Measurements from ENCODE around the gene SCN1A.
"Not testable (repeated sequence)": the region's sequence is repeated elsewhere in the genome, so short reads cannot be mapped to it uniquely, and the experiment has no call there.

The SCN1A gene

DNA sequence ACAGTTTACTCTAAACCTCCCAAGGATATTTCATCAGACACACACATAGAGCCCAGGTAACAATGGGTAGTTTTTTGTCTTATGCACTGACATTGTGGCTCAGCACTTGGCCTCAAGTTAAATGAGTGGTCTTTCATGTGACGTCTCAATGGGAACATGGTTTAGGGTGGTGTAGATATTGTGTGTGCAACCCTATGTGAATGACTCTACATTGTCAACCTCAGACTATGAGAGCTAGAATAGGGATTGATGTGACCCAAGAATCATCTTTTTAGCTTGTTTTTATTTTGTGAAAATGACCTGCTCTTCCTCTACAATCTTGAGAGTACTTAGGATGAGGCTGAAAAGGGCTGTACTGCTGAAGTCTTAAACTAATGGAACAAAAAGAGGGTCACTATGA is 86.2 kb downstream of the SCN1A start:
- no peak overlapping the region for H3K4me3 ChIP-seq (ENCODE audit: low read length)
- no peaks in the 10 kb centered on the region for H3K27me3 ChIP-seq (ENCODE audit: insufficient read depth, low read length)
- no peak overlapping the region for H3K27ac ChIP-seq (ENCODE audit: low read depth, low read length)
- no peaks in the 10 kb centered on the region for H3K9me3 ChIP-seq (ENCODE audit: insufficient read depth, low read depth, low read length)
- no peaks in the 10 kb centered on the region for H3K36me3 ChIP-seq (ENCODE audit: insufficient read depth, low read length)
- 86% methylated on average over 1 of the region's 1 CpG for WGBS
- peaks cover 4% of the 10 kb centered on the region; the same call in 1 of the 2 replicates for H3K4me1 ChIP-seq (ENCODE audit: insufficient read depth, low read length)
- H3K9ac ChIP-seq (ENCODE audit: low read depth, low read length) = no peak overlapping the region

DNA sequence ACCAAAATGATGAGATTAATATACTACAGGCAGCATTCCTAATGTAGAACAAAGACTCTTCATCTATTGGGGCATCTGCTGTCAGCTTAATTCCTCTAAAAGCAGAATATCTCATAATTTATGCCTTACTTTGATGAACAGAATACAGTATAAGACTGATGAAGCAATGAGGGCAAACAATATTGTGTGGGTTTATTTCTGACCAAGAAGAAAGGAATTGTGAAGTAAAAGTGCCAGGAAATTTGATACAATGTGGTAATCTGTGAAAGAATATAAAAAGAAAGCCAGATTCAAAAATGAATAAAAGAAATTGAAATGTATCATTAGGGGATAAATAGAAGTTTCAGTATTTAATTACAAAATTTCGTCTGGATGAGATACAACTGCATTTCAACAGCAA is 95.5 kb downstream of the SCN1A start:
- Histone ChIP-seq H3K9ac (ENCODE audit: low read depth, low read length) (no peak overlapping the region), H3K9me3 (ENCODE audit: insufficient read depth, low read depth, low read length) (no peaks in the 10 kb centered on the region), H3K4me1 (ENCODE audit: insufficient read depth, low read length) (peaks cover 5% of the 10 kb centered on the region; the same call in 1 of the 2 replicates), H3K36me3 (ENCODE audit: insufficient read depth, low read length) (no peaks in the 10 kb centered on the region), H3K27me3 (ENCODE audit: insufficient read depth, low read length) (no peaks in the 10 kb centered on the region), H3K27ac (ENCODE audit: low read depth, low read length) (no peak overlapping the region), H3K4me3 (ENCODE audit: low read length) (no peak overlapping the region)
- WGBS = no CpG with 5 or more reads among the region's 1 CpG

DNA sequence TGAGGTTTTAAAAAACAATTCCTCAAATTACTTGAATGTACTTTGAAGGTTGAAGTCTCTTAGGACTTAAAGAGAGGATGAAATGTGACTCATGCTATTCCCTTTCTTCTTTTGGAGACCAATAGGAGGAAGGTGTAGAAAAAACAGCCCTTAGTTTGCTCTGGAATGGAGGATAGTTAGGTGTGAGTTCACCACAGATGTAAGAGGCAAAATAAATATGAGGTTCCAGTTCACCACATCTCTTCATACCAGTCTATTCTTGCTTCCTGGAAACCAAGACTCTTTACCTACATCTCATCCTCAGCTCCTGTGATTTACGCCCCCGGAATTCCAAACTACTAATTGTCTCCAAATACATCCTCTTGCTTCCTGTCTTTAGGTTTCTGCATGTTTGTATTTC is 96.8 kb downstream of the SCN1A start:
- no peak overlapping the region for H3K27ac ChIP-seq (ENCODE audit: low read depth, low read length)
- H3K4me3 ChIP-seq (ENCODE audit: low read length) = no peak overlapping the region
- no peaks in the 10 kb centered on the region for H3K27me3 ChIP-seq (ENCODE audit: insufficient read depth, low read length)
- WGBS = 90% methylated on average over 2 of the region's 2 CpGs
- no peaks in the 10 kb centered on the region for H3K36me3 ChIP-seq (ENCODE audit: insufficient read depth, low read length)
- peaks cover 5% of the 10 kb centered on the region; the same call in 1 of the 2 replicates for H3K4me1 ChIP-seq (ENCODE audit: insufficient read depth, low read length)
- no peak overlapping the region for H3K9ac ChIP-seq (ENCODE audit: low read depth, low read length)
- no peaks in the 10 kb centered on the region for H3K9me3 ChIP-seq (ENCODE audit: insufficient read depth, low read depth, low read length)

DNA sequence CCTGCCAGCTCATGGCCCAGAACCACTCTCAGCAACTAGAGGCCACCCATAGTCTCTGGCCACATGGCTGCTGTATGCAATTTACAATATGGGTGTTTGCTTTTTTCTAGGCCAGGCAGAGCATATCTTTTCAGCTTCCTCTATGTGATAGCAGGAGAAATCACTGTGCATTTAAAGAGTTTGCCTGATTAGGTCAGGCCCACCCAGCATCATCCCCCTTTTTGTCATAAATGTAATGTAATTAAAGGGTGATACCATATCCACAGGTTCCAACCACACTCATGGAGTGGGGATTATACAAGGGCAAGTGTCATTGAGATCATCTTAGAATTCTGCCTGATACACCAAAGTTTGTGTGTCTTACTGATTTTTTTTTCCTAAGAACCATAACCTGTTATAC is 102.5 kb downstream of the SCN1A start:
- H3K4me3 ChIP-seq (ENCODE audit: low read length) = no peak overlapping the region
- H3K27ac ChIP-seq (ENCODE audit: low read depth, low read length) = no peak overlapping the region
- no peak overlapping the region for H3K9ac ChIP-seq (ENCODE audit: low read depth, low read length)
- no peaks in the 10 kb centered on the region for H3K4me1 ChIP-seq (ENCODE audit: insufficient read depth, low read length)
- H3K36me3 ChIP-seq (ENCODE audit: insufficient read depth, low read length) = no peaks in the 10 kb centered on the region
- H3K27me3 ChIP-seq (ENCODE audit: insufficient read depth, low read length) = no peaks in the 10 kb centered on the region
- no peaks in the 10 kb centered on the region for H3K9me3 ChIP-seq (ENCODE audit: insufficient read depth, low read depth, low read length)

DNA sequence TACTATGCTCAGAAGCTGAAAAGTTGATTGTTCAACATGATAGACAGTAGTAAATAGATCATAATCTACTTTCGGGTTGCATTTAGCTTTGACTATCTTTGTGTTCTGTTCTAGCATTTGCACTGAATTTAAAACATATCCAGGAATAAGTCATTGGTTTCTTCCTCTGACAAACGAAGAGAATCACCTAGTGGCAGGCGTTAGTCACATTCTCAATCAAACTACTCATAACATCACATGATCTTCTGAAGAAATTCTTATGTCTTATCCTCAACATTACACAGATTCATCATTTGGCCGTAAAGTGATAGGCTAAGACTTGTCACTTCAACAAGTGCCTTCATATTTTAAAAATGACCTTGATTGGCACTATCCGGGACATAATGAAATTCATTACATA is 110.6 kb downstream of the SCN1A start:
- Histone ChIP-seq H3K27ac (ENCODE audit: low read depth, low read length) (no peak overlapping the region), H3K9ac (ENCODE audit: low read depth, low read length) (no peak overlapping the region), H3K4me3 (ENCODE audit: low read length) (no peak overlapping the region), H3K9me3 (ENCODE audit: insufficient read depth, low read depth, low read length) (no peaks in the 10 kb centered on the region), H3K27me3 (ENCODE audit: insufficient read depth, low read length) (no peaks in the 10 kb centered on the region), H3K4me1 (ENCODE audit: insufficient read depth, low read length) (no peaks in the 10 kb centered on the region), H3K36me3 (ENCODE audit: insufficient read depth, low read length) (no peaks in the 10 kb centered on the region)
- 92% methylated on average over 5 of the region's 5 CpGs for WGBS

DNA sequence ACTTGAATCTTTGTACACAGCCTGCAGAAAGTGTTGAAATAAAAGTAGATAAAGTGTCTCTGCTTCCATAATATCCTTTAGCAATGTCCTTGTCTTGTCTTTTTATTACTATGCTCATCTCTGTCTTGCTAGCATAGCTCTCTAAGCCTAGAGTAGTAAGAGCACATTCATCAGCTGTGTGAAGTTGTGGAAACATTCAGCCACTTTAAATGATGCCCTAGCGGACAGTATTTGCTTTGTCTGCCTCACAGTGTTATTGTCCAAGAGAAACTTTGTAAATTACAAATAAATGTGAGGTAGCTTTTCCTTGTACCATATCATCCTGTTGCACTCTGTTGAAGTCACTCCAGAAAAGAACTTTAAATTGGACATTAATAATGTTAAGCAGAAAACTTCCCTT is 113.9 kb downstream of the SCN1A start:
- H3K4me1 ChIP-seq (ENCODE audit: insufficient read depth, low read length) = no peaks in the 10 kb centered on the region
- no peaks in the 10 kb centered on the region for H3K27me3 ChIP-seq (ENCODE audit: insufficient read depth, low read length)
- no peak overlapping the region for H3K4me3 ChIP-seq (ENCODE audit: low read length)
- no peaks in the 10 kb centered on the region for H3K36me3 ChIP-seq (ENCODE audit: insufficient read depth, low read length)
- no peak overlapping the region for H3K27ac ChIP-seq (ENCODE audit: low read depth, low read length)
- no peak overlapping the region for H3K9ac ChIP-seq (ENCODE audit: low read depth, low read length)
- no peaks in the 10 kb centered on the region for H3K9me3 ChIP-seq (ENCODE audit: insufficient read depth, low read depth, low read length)
- 100% methylated on average over 1 of the region's 1 CpG for WGBS

DNA sequence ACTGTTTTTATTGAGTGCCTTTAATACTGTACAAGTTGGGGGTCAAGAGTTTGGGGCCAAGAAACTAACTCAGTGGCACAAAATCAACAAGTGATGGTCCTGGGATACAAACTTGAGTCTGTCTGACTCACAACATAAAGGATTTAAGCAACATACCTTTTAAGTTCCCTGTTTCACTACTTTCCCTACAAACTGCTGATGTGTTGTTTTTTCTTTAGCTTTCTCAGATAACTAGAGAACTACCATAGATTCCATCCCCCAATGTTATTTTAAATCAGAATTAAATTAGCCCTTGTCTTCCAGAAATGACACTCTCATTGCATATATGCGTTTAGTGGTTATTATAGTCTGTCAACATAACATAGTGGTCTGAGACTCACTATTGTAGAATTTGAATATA is 116.2 kb downstream of the SCN1A start:
- H3K36me3 ChIP-seq (ENCODE audit: insufficient read depth, low read length) = no peaks in the 10 kb centered on the region
- no peak overlapping the region for H3K4me3 ChIP-seq (ENCODE audit: low read length)
- H3K4me1 ChIP-seq (ENCODE audit: insufficient read depth, low read length) = no peaks in the 10 kb centered on the region
- no peak overlapping the region for H3K9ac ChIP-seq (ENCODE audit: low read depth, low read length)
- no CpG with 5 or more reads among the region's 1 CpG for WGBS
- H3K27me3 ChIP-seq (ENCODE audit: insufficient read depth, low read length) = no peaks in the 10 kb centered on the region
- no peak overlapping the region for H3K27ac ChIP-seq (ENCODE audit: low read depth, low read length)
- no peaks in the 10 kb centered on the region for H3K9me3 ChIP-seq (ENCODE audit: insufficient read depth, low read depth, low read length)

DNA sequence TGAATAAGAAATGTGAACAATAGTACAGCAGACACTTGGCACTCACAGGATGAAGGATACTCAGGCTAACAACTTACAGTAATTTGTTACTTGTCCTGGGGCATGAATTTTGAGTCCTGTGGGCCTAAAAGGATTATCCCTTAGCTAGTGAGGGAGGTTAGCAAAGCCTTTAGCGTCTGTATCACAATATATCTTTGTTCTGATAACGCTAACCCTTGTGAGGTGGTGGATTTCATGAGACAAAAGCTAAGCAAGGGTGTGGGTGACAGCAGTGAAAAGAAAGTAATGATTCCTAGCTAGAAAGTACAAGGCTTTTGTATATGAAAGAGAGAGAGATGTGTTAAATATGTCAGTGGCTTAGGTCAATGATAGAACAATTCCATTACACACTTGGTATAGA is 127.4 kb downstream of the SCN1A start:
- Histone ChIP-seq H3K4me3 (ENCODE audit: low read length) (no peak overlapping the region), H3K9me3 (ENCODE audit: insufficient read depth, low read depth, low read length) (no peaks in the 10 kb centered on the region)
- WGBS = 70% methylated on average over 2 of the region's 2 CpGs

DNA sequence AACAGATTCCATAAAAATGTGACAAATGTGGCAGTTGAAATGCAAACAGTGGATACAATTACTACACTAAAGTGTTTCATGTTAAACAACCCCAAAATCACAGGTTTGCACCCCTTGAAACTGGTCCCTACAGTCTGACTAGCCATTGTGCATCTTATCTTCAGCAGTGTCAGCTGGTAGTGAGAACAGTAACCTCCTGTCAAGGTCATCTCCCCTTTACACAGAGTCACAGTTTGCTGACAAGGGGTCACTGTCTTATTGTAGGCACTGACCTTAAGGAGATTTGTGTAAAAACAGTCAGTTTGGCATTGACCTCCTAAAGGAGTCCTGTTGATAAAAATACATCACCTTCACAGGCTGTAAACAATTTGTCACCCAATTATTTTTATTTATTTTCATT is 137.0 kb downstream of the SCN1A start:
- Histone ChIP-seq H3K9ac (ENCODE audit: low read depth, low read length) (no peak overlapping the region), H3K4me1 (ENCODE audit: insufficient read depth, low read length) (no peaks in the 10 kb centered on the region), H3K27me3 (ENCODE audit: insufficient read depth, low read length) (no peaks in the 10 kb centered on the region), H3K9me3 (ENCODE audit: insufficient read depth, low read depth, low read length) (no peaks in the 10 kb centered on the region), H3K36me3 (ENCODE audit: insufficient read depth, low read length) (no peaks in the 10 kb centered on the region), H3K27ac (ENCODE audit: low read depth, low read length) (no peak overlapping the region), H3K4me3 (ENCODE audit: low read length) (no peak overlapping the region)

More for the DNA sequence above, 127.4 kb downstream of the SCN1A start:
- Histone ChIP-seq H3K9ac (ENCODE audit: low read depth, low read length) (no peak overlapping the region), H3K4me1 (ENCODE audit: insufficient read depth, low read length) (peaks cover 6% of the 10 kb centered on the region; the same call in 1 of the 2 replicates), H3K27me3 (ENCODE audit: insufficient read depth, low read length) (no peaks in the 10 kb centered on the region), H3K27ac (ENCODE audit: low read depth, low read length) (no peak overlapping the region), H3K36me3 (ENCODE audit: insufficient read depth, low read length) (no peaks in the 10 kb centered on the region)

DNA sequence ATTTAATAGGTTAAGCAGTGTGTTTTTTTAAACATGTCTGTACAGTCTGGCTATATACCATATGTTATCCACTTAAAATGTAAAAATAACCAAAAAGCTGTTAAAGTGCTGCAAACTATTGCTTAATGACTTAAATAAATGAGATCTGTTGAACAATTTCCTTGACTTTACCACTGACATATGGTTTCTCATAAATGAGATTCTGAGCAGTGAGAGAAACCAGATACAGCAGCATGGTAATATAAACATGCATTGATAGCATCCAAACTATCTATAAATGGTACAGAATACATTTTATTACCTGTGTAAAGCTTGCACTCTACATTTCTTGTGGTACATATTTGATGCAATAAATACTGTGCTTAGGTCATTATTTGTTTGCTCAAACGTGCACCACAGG is 138.0 kb downstream of the SCN1A start:
- Histone ChIP-seq H3K9ac (ENCODE audit: low read depth, low read length) (no peak overlapping the region), H3K4me1 (ENCODE audit: insufficient read depth, low read length) (no peaks in the 10 kb centered on the region), H3K27me3 (ENCODE audit: insufficient read depth, low read length) (no peaks in the 10 kb centered on the region), H3K4me3 (ENCODE audit: low read length) (no peak overlapping the region), H3K9me3 (ENCODE audit: insufficient read depth, low read depth, low read length) (no peaks in the 10 kb centered on the region), H3K27ac (ENCODE audit: low read depth, low read length) (no peak overlapping the region), H3K36me3 (ENCODE audit: insufficient read depth, low read length) (no peaks in the 10 kb centered on the region)
- no CpG with 5 or more reads among the region's 1 CpG for WGBS

DNA sequence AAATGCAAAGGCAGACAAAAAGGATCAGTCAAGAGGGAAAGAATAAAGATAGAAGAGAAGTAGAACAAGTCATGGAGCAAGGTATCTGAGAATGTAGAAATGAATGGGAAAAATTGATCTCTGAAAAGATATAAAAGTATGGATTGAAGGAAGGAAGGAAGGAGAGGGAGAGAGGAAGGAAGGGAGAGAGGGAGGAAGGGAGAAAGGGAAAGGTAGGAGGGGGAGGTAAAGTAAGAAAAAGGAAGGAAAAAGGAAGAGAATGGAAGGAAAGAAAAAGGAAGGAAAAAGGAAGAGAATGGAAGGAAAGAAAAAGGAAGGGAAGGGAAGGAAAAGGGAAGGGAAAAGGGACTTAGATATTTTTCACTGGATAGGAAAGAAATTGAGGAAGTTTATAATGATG is 142.7 kb downstream of the SCN1A start:
- H3K4me3 ChIP-seq (ENCODE audit: low read length) = no peak overlapping the region
- H3K4me1 ChIP-seq (ENCODE audit: insufficient read depth, low read length) = no peaks in the 10 kb centered on the region
- no peak overlapping the region for H3K9ac ChIP-seq (ENCODE audit: low read depth, low read length)
- H3K36me3 ChIP-seq (ENCODE audit: insufficient read depth, low read length) = no peaks in the 10 kb centered on the region
- no peaks in the 10 kb centered on the region for H3K9me3 ChIP-seq (ENCODE audit: insufficient read depth, low read depth, low read length)
- no peak overlapping the region for H3K27ac ChIP-seq (ENCODE audit: low read depth, low read length)
- no peaks in the 10 kb centered on the region for H3K27me3 ChIP-seq (ENCODE audit: insufficient read depth, low read length)

DNA sequence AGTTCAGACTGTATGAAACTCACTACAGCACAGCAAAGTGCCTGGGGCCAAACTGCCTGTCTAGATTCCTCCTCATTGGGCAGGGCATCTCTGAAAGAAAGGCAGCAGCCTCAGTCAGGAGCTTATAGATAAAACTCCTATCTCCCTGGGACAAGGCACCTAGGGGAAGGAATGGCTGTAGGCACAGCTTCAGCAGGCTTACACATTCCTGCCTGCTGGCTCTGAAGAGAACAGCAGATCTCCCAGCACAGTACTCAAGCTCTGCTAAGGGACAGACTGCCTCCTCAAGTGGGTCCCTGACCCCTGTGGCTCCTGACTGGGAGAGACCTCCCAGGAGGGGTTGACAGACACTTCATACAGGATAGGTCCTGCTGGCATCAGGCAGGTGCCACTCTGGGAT is 155.7 kb downstream of the SCN1A start:
- H3K36me3 ChIP-seq (ENCODE audit: insufficient read depth, low read length); H3K27me3 ChIP-seq (ENCODE audit: insufficient read depth, low read length); H3K4me3 ChIP-seq (ENCODE audit: low read length); H3K9me3 ChIP-seq (ENCODE audit: insufficient read depth, low read depth, low read length); H3K27ac ChIP-seq (ENCODE audit: low read depth, low read length); H3K9ac ChIP-seq (ENCODE audit: low read depth, low read length); H3K4me1 ChIP-seq (ENCODE audit: insufficient read depth, low read length): not testable (repeated sequence)

All from HUES64 (cell line).